COR-L47 (cell line): ENCODE results near the gene CIAO2B.
"Not testable (repeated sequence)": the region's sequence is repeated elsewhere in the genome, so short reads cannot be mapped to it uniquely, and the experiment has no call there.

Experiments used
- DNase-seq: peaks from one replicate; lab custom pipeline; 2025; lab: John Stamatoyannopoulos, UW

Gene CIAO2B

GRCh38 chr16:66903544-66904427 is 30.4 kb downstream of the CIAO2B start:
- DNase-seq = no peak

GRCh38 chr16:66902648-66903543 is 31.3 kb downstream of the CIAO2B start:
- DNase-seq = no peak

- no peak for DNase-seq
Measured at GRCh38 chr16:66901626-66902025, 32.6 kb downstream of the CIAO2B start.

- no peak for DNase-seq
Measured at GRCh38 chr16:66900721-66901441, 33.3 kb downstream of the CIAO2B start.

GRCh38 chr16:66899945-66900710 is 34.1 kb downstream of the CIAO2B start:
- no peak for DNase-seq

GRCh38 chr16:66899310-66899944 is 34.8 kb downstream of the CIAO2B start:
- DNase-seq = no peak

GRCh38 chr16:66898933-66899309 is 35.3 kb downstream of the CIAO2B start:
- no peak for DNase-seq

GRCh38 chr16:66898207-66898606 is 36.0 kb downstream of the CIAO2B start:
- DNase-seq = no peak

- DNase-seq = not testable (repeated sequence)
Measured at GRCh38 chr16:66896682-66897081, 37.5 kb downstream of the CIAO2B start.

- no peak for DNase-seq
Measured at GRCh38 chr16:66895999-66896398, 38.2 kb downstream of the CIAO2B start.

- no peak for DNase-seq
Measured at GRCh38 chr16:66895689-66895979, 38.6 kb downstream of the CIAO2B start.

GRCh38 chr16:66894948-66895688 is 39.1 kb downstream of the CIAO2B start:
- peak; percentile 51 for DNase-seq

GRCh38 chr16:66894055-66894454 is 40.1 kb downstream of the CIAO2B start:
- no peak for DNase-seq

GRCh38 chr16:66891797-66892196 is 42.4 kb downstream of the CIAO2B start:
- no peak for DNase-seq

- no peak for DNase-seq
Measured at GRCh38 chr16:66891360-66891759, 42.8 kb downstream of the CIAO2B start.

- no peak for DNase-seq
Measured at GRCh38 chr16:66890799-66891198, 43.4 kb downstream of the CIAO2B start.

- no peak for DNase-seq
Measured at GRCh38 chr16:66889622-66890021, 44.6 kb downstream of the CIAO2B start.

GRCh38 chr16:66888647-66889615 is 45.3 kb downstream of the CIAO2B start:
- DNase-seq = no peak

GRCh38 chr16:66886914-66887313 is 47.3 kb downstream of the CIAO2B start:
- DNase-seq = no peak
